Liver (tissue), 9 donors: ENCODE data around the gene AFAP1. TPM values are rescaled to one million over a fixed set of nuclear protein-coding genes. Genes with fewer than 3 reads are reported as not detected.

Experiments
- DNase-seq: peaks from one replicate; pipeline ENCODE4 v3.0.0-alpha.2; 2017; ENCODE audit warnings: low spot score
- H3K27ac ChIP-seq, 2 donors: one replicate each; pipeline ENCODE4 v1.7.0; 2013; ENCODE audit warnings: inconsistent platforms in 2 of 2, low read length in 2 of 2, control low read depth in 1 of 2, low read depth in 1 of 2, mild to moderate bottlenecking in 1 of 2
- H3K27me3 ChIP-seq, 4 donors: one replicate each; pipeline versions ENCODE4 v1.6.1 to v1.7.0; 2013; ENCODE audit warnings: low read length in 3 of 4, inconsistent platforms in 1 of 4, mild to moderate bottlenecking in 1 of 4, moderate library complexity in 1 of 4; ENCODE audit not compliant: control insufficient read depth in 4 of 4, insufficient read depth in 4 of 4
- H3K36me3 ChIP-seq, 4 donors: one replicate each; pipeline versions ENCODE4 v1.6.1 to v1.7.0; 2013; ENCODE audit warnings: low read length in 3 of 4, mild to moderate bottlenecking in 3 of 4, low read depth in 1 of 4, moderate library complexity in 1 of 4; ENCODE audit not compliant: control insufficient read depth in 4 of 4, insufficient read depth in 3 of 4
- H3K4me1 ChIP-seq, 4 donors: one replicate each; pipeline versions ENCODE4 v1.6.1 to v1.7.0; 2013; ENCODE audit warnings: low read length in 3 of 4, mild to moderate bottlenecking in 3 of 4, moderate library complexity in 1 of 4; ENCODE audit not compliant: control insufficient read depth in 4 of 4, insufficient read depth in 4 of 4
- H3K4me3 ChIP-seq, 3 donors: one replicate each; pipeline versions ENCODE4 v1.6.1 to v1.7.0; 2013; ENCODE audit warnings: low read length in 3 of 3, control low read depth in 1 of 3, low read depth in 1 of 3, mild to moderate bottlenecking in 1 of 3
- H3K9ac ChIP-seq, 2 donors: one replicate each; pipeline ENCODE4 v1.7.0; 2013; ENCODE audit warnings: low read length in 2 of 2, mild to moderate bottlenecking in 2 of 2, moderate library complexity in 2 of 2, control low read depth in 1 of 2, low read depth in 1 of 2
- H3K9me3 ChIP-seq, 4 donors: one replicate each; pipeline versions ENCODE4 v1.6.1 to v1.7.0; 2013; ENCODE audit warnings: low read length in 3 of 4; ENCODE audit not compliant: control insufficient read depth in 4 of 4
- ATF3 ChIP-seq: IDR thresholded peaks from 2 replicates; pipeline ENCODE4 v1.6.1; 2016; ENCODE audit warnings: antibody characterized with exemption
- CTCF ChIP-seq: fragments of 150-350 bp; IDR thresholded peaks from 2 replicates; pipeline ENCODE4 v1.5.1; 2017; ENCODE audit warnings: improper control_type of control experiment, low read depth, low read length; ENCODE audit not compliant: missing input control
- EGR1 ChIP-seq, 2 donors: IDR thresholded peaks; 2 replicates each; pipeline ENCODE4 v1.6.1; 2016 to 2018; ENCODE audit warnings: antibody characterized with exemption in 2 of 2, low read depth in 2 of 2
- FOXA1 ChIP-seq: IDR thresholded peaks from 2 replicates; pipeline ENCODE4 v1.6.1; 2016; ENCODE audit warnings: antibody characterized with exemption
- FOXA2 ChIP-seq: IDR thresholded peaks from 2 replicates; pipeline ENCODE4 v1.6.1; 2016; ENCODE audit warnings: antibody characterized with exemption
- GABPA ChIP-seq, 2 donors: IDR thresholded peaks in 1 of 2; conservative IDR thresholded peaks in 1 of 2; 2 replicates each; pipeline ENCODE4 v1.6.1; 2016; ENCODE audit warnings: antibody characterized with exemption in 2 of 2, mild to moderate bottlenecking in 1 of 2, moderate library complexity in 1 of 2
- HNF4A ChIP-seq, 2 donors: conservative IDR thresholded peaks; 2 replicates each; pipeline ENCODE4 v1.6.1; 2016; ENCODE audit warnings: antibody characterized with exemption in 2 of 2, mild to moderate bottlenecking in 2 of 2
- HNF4G ChIP-seq: IDR thresholded peaks from 2 replicates; pipeline ENCODE4 v1.6.1; 2016; ENCODE audit warnings: antibody characterized with exemption
- JUND ChIP-seq, 2 donors: IDR thresholded peaks; 2 replicates each; pipeline ENCODE4 v1.6.1; 2016; ENCODE audit warnings: antibody characterized with exemption in 2 of 2
- MAX ChIP-seq: IDR thresholded peaks from 2 replicates; pipeline ENCODE4 v1.6.1; 2016; ENCODE audit warnings: antibody characterized with exemption
- NR2F2 ChIP-seq: IDR thresholded peaks from 2 replicates; pipeline ENCODE4 v1.6.1; 2016; ENCODE audit warnings: antibody characterized with exemption
- RXRA ChIP-seq, 2 donors: IDR thresholded peaks; 2 replicates each; pipeline ENCODE4 v1.6.1; 2017 to 2018; ENCODE audit warnings: antibody characterized with exemption in 2 of 2, mild to moderate bottlenecking in 1 of 2
- SP1 ChIP-seq: IDR thresholded peaks from 2 replicates; pipeline ENCODE4 v1.6.1; 2018; ENCODE audit warnings: antibody characterized with exemption, mild to moderate bottlenecking
- TAF1 ChIP-seq: conservative IDR thresholded peaks from 2 replicates; pipeline ENCODE4 v1.6.1; 2016; ENCODE audit warnings: antibody characterized with exemption, mild to moderate bottlenecking
- YY1 ChIP-seq: IDR thresholded peaks from 2 replicates; pipeline ENCODE4 v1.6.1; 2016; ENCODE audit warnings: antibody characterized with exemption, mild to moderate bottlenecking
- ZBTB33 ChIP-seq: IDR thresholded peaks from 2 replicates; pipeline ENCODE4 v1.6.1; 2016; ENCODE audit warnings: antibody characterized with exemption
- WGBS: extraction: QIAGEN DNeasy Blood & Tissue Kit; methylation state at CpG from one replicate; pipeline ENCODE4 v1.1.7; 2013; 5-methylcytosine and 5-hydroxymethylcytosine counted together
- polyA plus RNA-seq, 2 donors: library from polyadenylated mRNA; stranded (reverse) in 1 of 2; unstranded in 1 of 2; fragments of 200-250 nt in 1 of 2; fragments of >200 nt in 1 of 2; fragmentation: Nextera tagmentation in 1 of 2; extraction: Ambion mirVana in 1 of 2; gene quantifications; one replicate each; pipeline versions ENCODE4 v1.2.1 to v1.2.3, GENCODE V29; 2013 to 2015
- total RNA-seq, 2 donors: library from RNA; depleted of rRNA; stranded (reverse); fragments of >200 nt; gene quantifications; one replicate each; pipeline ENCODE4 v1.2.3, GENCODE V29; 2014
- TF ChIP-seq, protein P1 (sequence below): IDR thresholded peaks from 2 replicates; pipeline ENCODE4 v1.6.1; 2016; ENCODE audit warnings: antibody characterized with exemption, mild to moderate bottlenecking
- donor health status: healthy.
- donor health status: healthy.
- donor health status: healthy.
- donor health status: healthy.
- donor health status: healthy.

AFAP1 gene
- total and polyA plus RNA-seq, 4 donors: 0.40 to 3.2 (median 1.6) TPM

DNA sequence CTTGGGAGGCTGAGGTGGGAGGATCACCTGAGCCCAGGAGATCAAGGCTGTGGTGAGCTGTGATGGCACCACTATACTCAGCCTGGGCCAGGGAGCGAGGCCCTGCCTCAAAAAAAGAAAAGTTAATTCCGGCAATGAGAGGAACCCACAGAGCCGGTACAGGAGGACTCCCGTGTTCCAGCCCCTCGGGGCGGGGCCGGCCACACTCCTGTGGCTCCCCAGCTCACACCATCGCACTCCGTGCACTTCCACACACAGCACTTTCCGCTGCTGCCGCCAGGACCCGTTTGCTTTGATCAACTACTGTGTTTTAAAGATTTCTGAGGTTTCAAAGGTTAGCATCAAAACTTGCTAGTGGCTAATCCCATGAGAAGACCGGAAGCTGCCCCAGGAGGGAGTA lies 171.7 kb downstream of the AFAP1 start:
- Histone ChIP-seq H3K4me1 (no peaks in the 10 kb centered on the region), H3K27me3 (no peaks in the 10 kb centered on the region), H3K36me3 (no peaks in the 10 kb centered on the region), H3K27ac (no peak overlapping the region), H3K9ac (no peak overlapping the region), H3K9me3 (no peaks in the 10 kb centered on the region), H3K4me3 (no peak overlapping the region)
- TF ChIP-seq MAX (no peak), ATF3 (no peak), YY1 (no peak), CTCF (no peak), SP1 (no peak), EGR1 (IDR thresholded peaks at IDR 0.05; ENCODE audit: low read depth in 2 of 2) (no peak), JUND (IDR thresholded peaks at IDR 0.05) (no peak), NR2F2 (no peak), RXRA (IDR thresholded peaks at IDR 0.05) (no peak), GABPA (IDR thresholded peaks at IDR 0.05 in 1 of 2, conservative IDR thresholded peaks at IDR 0.05 in 1 of 2) (no peak), FOXA1 (no peak), HNF4A (conservative IDR thresholded peaks at IDR 0.05) (no peak)
- TF ChIP-seq, protein P1, sequence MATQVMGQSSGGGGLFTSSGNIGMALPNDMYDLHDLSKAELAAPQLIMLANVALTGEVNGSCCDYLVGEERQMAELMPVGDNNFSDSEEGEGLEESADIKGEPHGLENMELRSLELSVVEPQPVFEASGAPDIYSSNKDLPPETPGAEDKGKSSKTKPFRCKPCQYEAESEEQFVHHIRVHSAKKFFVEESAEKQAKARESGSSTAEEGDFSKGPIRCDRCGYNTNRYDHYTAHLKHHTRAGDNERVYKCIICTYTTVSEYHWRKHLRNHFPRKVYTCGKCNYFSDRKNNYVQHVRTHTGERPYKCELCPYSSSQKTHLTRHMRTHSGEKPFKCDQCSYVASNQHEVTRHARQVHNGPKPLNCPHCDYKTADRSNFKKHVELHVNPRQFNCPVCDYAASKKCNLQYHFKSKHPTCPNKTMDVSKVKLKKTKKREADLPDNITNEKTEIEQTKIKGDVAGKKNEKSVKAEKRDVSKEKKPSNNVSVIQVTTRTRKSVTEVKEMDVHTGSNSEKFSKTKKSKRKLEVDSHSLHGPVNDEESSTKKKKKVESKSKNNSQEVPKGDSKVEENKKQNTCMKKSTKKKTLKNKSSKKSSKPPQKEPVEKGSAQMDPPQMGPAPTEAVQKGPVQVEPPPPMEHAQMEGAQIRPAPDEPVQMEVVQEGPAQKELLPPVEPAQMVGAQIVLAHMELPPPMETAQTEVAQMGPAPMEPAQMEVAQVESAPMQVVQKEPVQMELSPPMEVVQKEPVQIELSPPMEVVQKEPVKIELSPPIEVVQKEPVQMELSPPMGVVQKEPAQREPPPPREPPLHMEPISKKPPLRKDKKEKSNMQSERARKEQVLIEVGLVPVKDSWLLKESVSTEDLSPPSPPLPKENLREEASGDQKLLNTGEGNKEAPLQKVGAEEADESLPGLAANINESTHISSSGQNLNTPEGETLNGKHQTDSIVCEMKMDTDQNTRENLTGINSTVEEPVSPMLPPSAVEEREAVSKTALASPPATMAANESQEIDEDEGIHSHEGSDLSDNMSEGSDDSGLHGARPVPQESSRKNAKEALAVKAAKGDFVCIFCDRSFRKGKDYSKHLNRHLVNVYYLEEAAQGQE: no peak
- DNase-seq: no peak
- 88% methylated on average over 13 of the region's 13 CpGs for WGBS

- WGBS: 87% methylated on average over 9 of the region's 9 CpGs
- Histone ChIP-seq H3K27me3 (no peaks in the 10 kb centered on the region), H3K4me1 (no peaks in the 10 kb centered on the region), H3K9me3 (no peaks in the 10 kb centered on the region), H3K36me3 (no peaks in the 10 kb centered on the region), H3K9ac (no peak overlapping the region), H3K4me3 (no peak overlapping the region), H3K27ac (no peak overlapping the region)
- no peak for DNase-seq
- TF ChIP-seq TAF1: no peak
- no peak for TF ChIP-seq SP1
- no peak for TF ChIP-seq YY1
- TF ChIP-seq HNF4G: no peak
- TF ChIP-seq FOXA2: no peak
- TF ChIP-seq GABPA (IDR thresholded peaks at IDR 0.05 in 1 of 2, conservative IDR thresholded peaks at IDR 0.05 in 1 of 2): no peak
- no peak for TF ChIP-seq JUND (IDR thresholded peaks at IDR 0.05)
- TF ChIP-seq FOXA1: no peak
- TF ChIP-seq ATF3: no peak
- TF ChIP-seq NR2F2: no peak
- no peak for TF ChIP-seq EGR1 (IDR thresholded peaks at IDR 0.05; ENCODE audit: low read depth in 2 of 2)
- no peak for TF ChIP-seq ZBTB33
- TF ChIP-seq MAX: no peak
- TF ChIP-seq HNF4A (conservative IDR thresholded peaks at IDR 0.05): no peak
Measured at GRCh38 chr4:7767526-7767925, 172.1 kb downstream of the AFAP1 start.
